HFF-Myc (cell line): Measurements from ENCODE around the gene RBP2.

Experiments
- DNase-seq: peaks from one replicate; pipeline ENCODE4 v3.0.0-alpha.2; 2011; ENCODE audit warnings: low read depth; ENCODE audit errors: extremely low read depth
- H3K4me3 ChIP-seq: replicated peaks from 2 replicates; pipeline ENCODE4 v1.5.1; 2011; ENCODE audit warnings: low read depth, mild to moderate bottlenecking, control low read depth, low read length
- TF ChIP-seq, protein P1 (sequence below): IDR thresholded peaks from 2 replicates; pipeline ENCODE4 v1.5.1; 2012; ENCODE audit warnings: mild to moderate bottlenecking, low read depth, low read length, control low read depth; ENCODE audit errors: missing control alignments

Gene RBP2

DNA sequence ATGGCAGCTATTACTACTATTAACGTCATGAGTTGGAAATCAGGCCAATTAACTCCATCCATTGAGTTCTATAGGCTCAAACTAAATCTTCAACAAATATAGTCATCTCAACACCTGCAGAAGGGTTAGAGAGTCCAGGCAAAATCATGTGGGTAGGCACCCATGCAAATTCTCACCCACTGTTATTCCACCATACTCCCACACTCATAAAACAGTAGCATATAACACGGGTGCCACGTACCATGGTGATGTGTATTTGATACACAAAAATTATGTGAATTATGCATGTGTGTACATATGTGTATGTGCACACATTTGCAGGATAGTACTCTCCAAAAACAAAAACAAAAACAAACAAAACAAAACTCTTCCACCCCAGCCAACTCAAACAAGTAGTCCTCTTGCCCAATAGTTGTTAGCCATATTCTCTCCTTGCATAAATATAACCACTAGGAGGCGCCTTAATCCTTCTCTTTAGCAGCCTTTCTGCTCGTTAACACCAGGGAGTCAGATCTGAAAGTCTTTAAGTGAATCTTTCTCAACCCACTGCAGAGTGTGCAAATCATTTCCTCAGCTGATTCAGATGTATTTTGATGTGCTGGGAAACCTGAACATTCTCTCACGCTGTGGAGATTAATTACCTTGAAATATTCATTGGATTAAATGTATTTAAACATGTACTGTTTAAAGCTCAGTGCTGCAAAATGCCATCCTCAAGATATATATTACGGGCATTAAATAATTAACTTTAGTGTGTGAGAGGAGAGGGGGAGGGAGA is 48.8 kb downstream of the RBP2 start:
- no peak overlapping the region for H3K4me3 ChIP-seq
- TF ChIP-seq, protein P1, sequence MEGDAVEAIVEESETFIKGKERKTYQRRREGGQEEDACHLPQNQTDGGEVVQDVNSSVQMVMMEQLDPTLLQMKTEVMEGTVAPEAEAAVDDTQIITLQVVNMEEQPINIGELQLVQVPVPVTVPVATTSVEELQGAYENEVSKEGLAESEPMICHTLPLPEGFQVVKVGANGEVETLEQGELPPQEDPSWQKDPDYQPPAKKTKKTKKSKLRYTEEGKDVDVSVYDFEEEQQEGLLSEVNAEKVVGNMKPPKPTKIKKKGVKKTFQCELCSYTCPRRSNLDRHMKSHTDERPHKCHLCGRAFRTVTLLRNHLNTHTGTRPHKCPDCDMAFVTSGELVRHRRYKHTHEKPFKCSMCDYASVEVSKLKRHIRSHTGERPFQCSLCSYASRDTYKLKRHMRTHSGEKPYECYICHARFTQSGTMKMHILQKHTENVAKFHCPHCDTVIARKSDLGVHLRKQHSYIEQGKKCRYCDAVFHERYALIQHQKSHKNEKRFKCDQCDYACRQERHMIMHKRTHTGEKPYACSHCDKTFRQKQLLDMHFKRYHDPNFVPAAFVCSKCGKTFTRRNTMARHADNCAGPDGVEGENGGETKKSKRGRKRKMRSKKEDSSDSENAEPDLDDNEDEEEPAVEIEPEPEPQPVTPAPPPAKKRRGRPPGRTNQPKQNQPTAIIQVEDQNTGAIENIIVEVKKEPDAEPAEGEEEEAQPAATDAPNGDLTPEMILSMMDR: peak; percentile 68
- DNase-seq: peak; percentile 51

DNA sequence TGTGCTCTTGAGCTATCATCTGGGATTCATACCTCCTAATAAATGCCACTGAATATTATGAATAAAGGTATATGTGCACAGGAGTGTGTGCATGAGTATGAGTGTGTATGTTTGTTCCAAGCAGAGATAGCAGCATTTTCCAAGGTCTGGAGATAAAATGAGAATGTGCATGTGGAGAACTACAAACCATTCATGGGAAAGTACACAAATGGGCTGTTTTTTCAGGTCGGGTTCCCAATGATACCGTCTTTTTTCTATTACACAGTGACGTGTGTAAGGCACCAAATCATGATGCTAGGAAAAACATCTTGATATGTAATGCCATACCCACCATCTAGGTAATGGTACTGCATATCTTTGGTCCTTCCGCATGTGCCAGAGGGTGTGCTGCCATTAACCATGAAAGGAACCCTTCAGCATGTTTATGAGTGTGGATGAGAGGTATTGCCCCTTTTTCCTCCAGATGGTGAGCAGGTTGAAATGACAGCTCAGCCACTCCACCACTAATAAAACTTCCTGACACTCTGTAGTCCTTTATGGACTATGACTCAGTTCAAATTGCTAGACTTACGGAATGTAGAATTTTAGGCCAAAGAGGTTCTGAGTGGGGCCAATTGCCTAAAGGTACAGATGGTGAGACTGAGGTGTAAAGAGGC is 50.4 kb downstream of the RBP2 start:
- no peak overlapping the region for H3K4me3 ChIP-seq
- DNase-seq: peak; percentile 11
- TF ChIP-seq, protein P1: no peak

DNA sequence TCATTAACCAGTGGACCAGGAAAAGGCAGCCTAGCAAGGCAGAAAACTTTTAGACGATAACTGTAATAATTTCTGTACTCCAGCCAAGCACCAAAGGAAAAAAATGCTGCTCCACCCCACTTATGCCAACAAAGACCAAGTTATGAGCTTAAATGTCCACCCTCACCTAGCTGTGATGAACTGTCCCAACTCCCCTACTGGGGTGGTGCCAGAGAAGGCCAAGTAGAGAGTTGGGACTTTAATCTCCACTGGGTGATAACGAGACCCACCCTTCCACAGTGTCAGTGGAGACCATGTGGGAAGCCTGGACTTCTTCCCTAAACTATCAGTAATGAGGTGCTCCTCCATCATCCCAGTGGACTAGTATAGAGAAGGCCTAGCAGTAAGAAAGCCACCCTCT is 53.1 kb downstream of the RBP2 start:
- TF ChIP-seq, protein P1: no peak
- DNase-seq: no peak

DNA sequence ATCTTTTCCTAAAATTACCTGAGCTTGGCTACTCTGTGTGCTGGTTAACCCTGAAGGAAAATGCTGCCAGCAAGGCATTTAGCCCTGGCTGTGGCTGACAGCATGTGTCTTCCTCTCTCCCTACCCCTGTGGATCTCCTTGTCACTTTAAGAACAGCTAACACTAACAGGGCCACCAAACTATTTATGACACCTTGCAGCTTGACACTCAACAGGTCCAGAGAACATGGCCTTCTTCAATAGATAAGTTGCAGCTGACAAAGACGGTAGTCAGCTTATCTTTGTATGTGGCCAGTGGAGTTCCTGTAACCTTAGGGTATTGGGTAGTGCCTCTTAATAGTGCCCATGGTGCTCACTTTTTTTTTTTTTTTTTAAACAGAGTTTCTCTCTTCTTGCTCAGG is 54.9 kb downstream of the RBP2 start:
- no peak for DNase-seq
- H3K4me3 ChIP-seq: no peak overlapping the region
- TF ChIP-seq, protein P1: no peak

More for the DNA sequence above, 53.1 kb downstream of the RBP2 start:
- no peak overlapping the region for H3K4me3 ChIP-seq

DNA sequence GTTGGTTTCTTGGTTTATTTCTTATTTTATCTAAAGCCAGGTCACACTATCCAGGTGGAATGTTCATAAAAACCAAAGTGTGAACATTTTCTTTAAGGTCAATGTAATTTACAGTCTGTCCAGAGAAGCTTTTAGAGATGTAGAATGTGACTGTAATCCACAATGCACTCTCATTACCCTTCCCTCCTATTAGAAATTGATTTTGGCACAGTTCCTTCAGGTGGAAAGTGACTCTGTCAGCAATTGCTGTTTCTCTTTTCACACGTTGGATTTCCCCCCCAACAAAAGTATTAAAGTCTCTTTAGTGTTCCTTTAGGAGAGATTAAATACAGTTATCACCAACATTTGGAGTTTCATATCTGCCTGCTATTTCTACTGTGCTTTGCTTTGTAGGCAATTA is 55.3 kb downstream of the RBP2 start:
- H3K4me3 ChIP-seq: no peak overlapping the region
- no peak for DNase-seq
- TF ChIP-seq, protein P1: no peak

DNA sequence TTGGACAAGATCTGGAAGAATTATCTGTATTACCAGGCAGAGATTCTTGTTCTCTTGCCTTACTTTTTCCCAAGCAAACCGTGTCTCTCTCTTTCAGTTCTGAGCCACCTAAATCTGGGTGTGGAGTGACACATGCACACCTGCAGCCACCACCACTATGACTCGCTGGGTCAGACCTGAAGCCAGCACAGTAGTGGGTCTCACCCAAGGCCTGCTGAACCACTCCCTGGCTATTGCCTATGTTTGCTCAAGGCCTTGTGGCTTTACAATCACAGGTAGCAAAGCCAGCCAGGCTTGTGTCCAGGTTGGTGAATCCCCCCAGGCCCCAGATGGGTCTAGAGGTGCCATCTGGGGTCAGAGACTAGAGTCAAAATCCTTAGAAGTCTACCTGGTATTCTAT is 58.2 kb downstream of the RBP2 start:
- TF ChIP-seq, protein P1: no peak
- H3K4me3 ChIP-seq: no peak overlapping the region
- no peak for DNase-seq
